Naive thymus-derived CD8-positive, alpha-beta T cell (primary cell): ENCODE results near the gene AIF1. TPM values are rescaled to one million over a fixed set of nuclear protein-coding genes. Genes with fewer than 3 reads are reported as not detected.

Experiments used
- ATAC-seq, 2 donors: fragments of 150-1000 bp; cut with Tn5 transposase in 1 of 2; sonication (Bioruptor Pico), chemical (Tn5 transposase) in 1 of 2; 1 replicate in 1 of 2; 2 replicates in 1 of 2; pipeline ENCODE4 v1.10.0; 2021; ENCODE audit warnings: mild to moderate bottlenecking in 2 of 2, moderate library complexity in 2 of 2
- POLR2A ChIA-PET: fragments of 350-600 bp; sonication (Branson Sonifier 250); formaldehyde crosslinking; loops from one replicate; lab custom pipeline; 2021; ENCODE audit warnings: antibody characterized with exemption; lab: Charles Lee
- DNase-seq, 10 donors: peaks; one replicate each; pipeline versions ENCODE4 v3.0.0 to v3.0.0-alpha.2; 2020 to 2022
- H3K27ac Mint-ChIP-seq, 10 donors: one replicate each; pipeline ENCODE4 v1.8.0; 2020 to 2022; ENCODE audit warnings: mild to moderate bottlenecking in 10 of 10, mixed read lengths in 10 of 10, moderate library complexity in 4 of 10, inconsistent platforms in 1 of 10
- H3K27me3 Mint-ChIP-seq, 5 donors: one replicate each; pipeline ENCODE4 v1.8.0; 2021 to 2022; ENCODE audit warnings: mixed read lengths in 5 of 5
- H3K36me3 Mint-ChIP-seq, 3 donors: one replicate each; pipeline ENCODE4 v1.8.0; 2020 to 2022; ENCODE audit warnings: mixed read lengths in 3 of 3, mild to moderate bottlenecking in 2 of 3, inconsistent platforms in 1 of 3
- H3K4me1 Mint-ChIP-seq, 4 donors: one replicate each; pipeline ENCODE4 v1.8.0; 2021 to 2022; ENCODE audit warnings: mixed read lengths in 4 of 4
- H3K4me3 Mint-ChIP-seq, 10 donors: one replicate each; pipeline ENCODE4 v1.8.0; 2020 to 2022; ENCODE audit warnings: mild to moderate bottlenecking in 10 of 10, mixed read lengths in 10 of 10, moderate library complexity in 6 of 10, inconsistent platforms in 1 of 10
- H3K9me3 Mint-ChIP-seq, 9 donors: one replicate each; pipeline ENCODE4 v1.8.0; 2020 to 2022; ENCODE audit warnings: mixed read lengths in 9 of 9, mild to moderate bottlenecking in 3 of 9, inconsistent platforms in 1 of 9, moderate library complexity in 1 of 9
- polyA plus RNA-seq, 3 donors: library from polyadenylated mRNA; unstranded; fragments of 300-500 nt; fragmentation: Illumina TruSeq; gene quantifications; one replicate each; pipeline ENCODE4 v1.2.3, GENCODE V29; 2021
- total RNA-seq, 8 experiments: library from RNA in 2 of 8; stranded (reverse) in 2 of 8; gene quantifications; one replicate each; pipeline ENCODE4 v1.2.3 and lab custom pipeline; 2021 to 2026

The AIF1 gene
- total and polyA plus RNA-seq, 5 experiments from 2014 or later: 23.0 to 242 (median 145) TPM

- DNase-seq (no peak), ATAC-seq (no peak)
- peaks cover 0 to 2% (median 0%) of the 10 kb centered on the region in 5 donors for H3K27me3 Mint-ChIP-seq
- peak overlapping the region in 5 of 10 donors; percentile 20 to 67 (median 41) for H3K27ac Mint-ChIP-seq
- peak overlapping the region in 3 of 10 donors; percentile 28 to 57 (median 50) for H3K4me3 Mint-ChIP-seq
- POLR2A ChIA-PET: interaction anchor here (0.7 to 6.6 kb wide), 9 partner anchors 9 to 931 kb away, joined by 3 to 223 read pairs (median 4); partner anchors contain the start of genes C6orf47, CSNK2B, GPANK1 and LSM2
- peaks cover 34 to 79% (median 72%) of the 10 kb centered on the region in 4 donors for H3K4me1 Mint-ChIP-seq
- peaks cover 0 to 36% (median 4%) of the 10 kb centered on the region in 3 donors for H3K36me3 Mint-ChIP-seq
- peaks cover 0 to 3% (median 0%) of the 10 kb centered on the region in 9 donors for H3K9me3 Mint-ChIP-seq
These were observed 39.7 kb downstream of the AIF1 start for GRCh38 chr6:31654574-31655348.

GRCh38 chr6:31655349-31656237 is 40.6 kb downstream of the AIF1 start, which contains the start of gene APOM:
APOM (plus strand) TSS chr6:31655894; CDS start chr6:31655967, 73 bp downstream.
- peaks cover 0 to 29% (median 5%) of the 10 kb centered on the region in 3 donors for H3K36me3 Mint-ChIP-seq
- POLR2A ChIA-PET: interaction anchor here (0.6 to 6.6 kb wide), 4 partner anchors 8 to 1921 kb away, joined by 3 to 223 read pairs (median 4); partner anchors contain the start of genes C6orf47, CSNK2B and GPANK1
- peaks cover 0 to 3% (median 0%) of the 10 kb centered on the region in 9 donors for H3K9me3 Mint-ChIP-seq
- H3K4me3 Mint-ChIP-seq: peak within 1 kb of the TSS in 5 of 10 donors; percentile 12 to 63 (median 51)
- peaks cover 0 to 2% (median 0%) of the 10 kb centered on the region in 5 donors for H3K27me3 Mint-ChIP-seq
- H3K27ac Mint-ChIP-seq: peak within 1 kb of the TSS; percentile 31 to 91 (median 66)
- ATAC-seq (no peak), DNase-seq (no peak)
- peaks cover 38 to 78% (median 71%) of the 10 kb centered on the region in 4 donors for H3K4me1 Mint-ChIP-seq

- H3K27me3 Mint-ChIP-seq: no peaks in the 10 kb centered on the region
- H3K36me3 Mint-ChIP-seq: peaks cover 0 to 30% (median 5%) of the 10 kb centered on the region in 3 donors
- ATAC-seq: no peak
- H3K9me3 Mint-ChIP-seq: no peaks in the 10 kb centered on the region
- peak overlapping the region; percentile 44 to 89 (median 76) for H3K27ac Mint-ChIP-seq
- POLR2A ChIA-PET: interaction anchor here (1.0 to 1.6 kb wide), 2 partner anchors 14 kb away, joined by 3 to 5 read pairs; no protein-coding TSS in a partner anchor
- H3K4me3 Mint-ChIP-seq: peak overlapping the region; percentile 16 to 95 (median 91)
- peaks cover 34 to 80% (median 70%) of the 10 kb centered on the region in 4 donors for H3K4me1 Mint-ChIP-seq
- DNase-seq: peak in 2 of 10 donors; percentile 18 to 21
These were observed 42.5 kb downstream of the AIF1 start for GRCh38 chr6:31657406-31658157.

GRCh38 chr6:31658158-31658688 is 43.2 kb downstream of the AIF1 start:
- POLR2A ChIA-PET: interaction anchor here (0.7 to 1.6 kb wide), 5 partner anchors 13 to 168 kb away, joined by 3 to 5 read pairs (median 4); no protein-coding TSS in a partner anchor
- Mint-ChIP-seq H3K27ac (peak overlapping the region in 9 of 10 donors; percentile 56 to 89 (median 75)), H3K4me3 (peak overlapping the region; percentile 27 to 95 (median 93)), H3K4me1 (peaks cover 34 to 80% (median 74%) of the 10 kb centered on the region in 4 donors), H3K9me3 (no peaks in the 10 kb centered on the region), H3K27me3 (no peaks in the 10 kb centered on the region), H3K36me3 (peaks cover 0 to 32% (median 5%) of the 10 kb centered on the region in 3 donors)
- DNase-seq (no peak), ATAC-seq (no peak)

- peak overlapping the region in 9 of 10 donors; percentile 65 to 92 (median 89) for H3K27ac Mint-ChIP-seq
- POLR2A ChIA-PET: interaction anchor here (0.6 to 0.7 kb wide), 6 partner anchors 54 to 228 kb away, joined by 3 to 5 read pairs (median 4); no protein-coding TSS in a partner anchor
These were observed 44.1 kb downstream of the AIF1 start for GRCh38 chr6:31658983-31659648.

GRCh38 chr6:31659649-31660380 is 44.8 kb downstream of the AIF1 start:
- Mint-ChIP-seq H3K4me3 (peak overlapping the region; percentile 85 to 95 (median 93)), H3K9me3 (no peaks in the 10 kb centered on the region), H3K4me1 (peaks cover 42 to 90% (median 87%) of the 10 kb centered on the region in 4 donors), H3K27ac (peak overlapping the region; percentile 84 to 93 (median 90)), H3K27me3 (no peaks in the 10 kb centered on the region), H3K36me3 (peaks cover 0 to 45% (median 5%) of the 10 kb centered on the region in 3 donors)
- POLR2A ChIA-PET: interaction anchor here (0.5 to 7.9 kb wide), 12 partner anchors 7 to 299 kb away, joined by 3 to 223 read pairs (median 4); partner anchors contain the start of genes ABHD16A, APOM, BAG6 and NELFE
- peak in 7 of 10 donors; percentile 8 to 47 (median 26) for DNase-seq
- peak; percentile 40 to 59 for ATAC-seq

More at GRCh38 chr6:31658983-31659648, 44.1 kb downstream of the AIF1 start:
- H3K4me1 Mint-ChIP-seq: peaks cover 36 to 85% (median 80%) of the 10 kb centered on the region in 4 donors
- H3K36me3 Mint-ChIP-seq: peaks cover 0 to 41% (median 5%) of the 10 kb centered on the region in 3 donors
- H3K27me3 Mint-ChIP-seq: no peaks in the 10 kb centered on the region
- peak overlapping the region; percentile 85 to 95 (median 93) for H3K4me3 Mint-ChIP-seq
- DNase-seq (no peak), ATAC-seq (no peak)
- no peaks in the 10 kb centered on the region for H3K9me3 Mint-ChIP-seq

GRCh38 chr6:31660381-31661261 is 45.6 kb downstream of the AIF1 start, which contains the start of gene C6orf47:
C6orf47 (minus strand) TSS chr6:31660778; CDS start chr6:31659947, 831 bp downstream.
- H3K9me3 Mint-ChIP-seq: no peaks in the 10 kb centered on the region
- peak within 1 kb of the TSS; percentile 84 to 93 (median 90) for H3K27ac Mint-ChIP-seq
- H3K36me3 Mint-ChIP-seq: peaks cover 0 to 42% (median 5%) of the 10 kb centered on the region in 3 donors
- peak within 1 kb of the TSS; percentile 85 to 95 (median 93) for H3K4me3 Mint-ChIP-seq
- POLR2A ChIA-PET: interaction anchor here (0.5 to 7.9 kb wide), 18 partner anchors 8 to 753 kb away, joined by 3 to 223 read pairs (median 4); partner anchors contain the start of genes ABHD16A, APOM, BAG6 and DDX39B
- H3K4me1 Mint-ChIP-seq: peaks cover 39 to 89% (median 83%) of the 10 kb centered on the region in 4 donors
- ATAC-seq: peak; percentile 57 to 74
- no peaks in the 10 kb centered on the region for H3K27me3 Mint-ChIP-seq
- DNase-seq: peak; percentile 59 to 81 (median 69)

- ATAC-seq (no peak), DNase-seq (no peak)
- peak overlapping the region; percentile 72 to 93 (median 90) for H3K27ac Mint-ChIP-seq
- H3K4me1 Mint-ChIP-seq: peaks cover 40 to 89% (median 83%) of the 10 kb centered on the region in 4 donors
- H3K36me3 Mint-ChIP-seq: peaks cover 0 to 40% (median 4%) of the 10 kb centered on the region in 3 donors
- no peaks in the 10 kb centered on the region for H3K27me3 Mint-ChIP-seq
- H3K9me3 Mint-ChIP-seq: no peaks in the 10 kb centered on the region
- H3K4me3 Mint-ChIP-seq: peak overlapping the region; percentile 80 to 95 (median 93)
- POLR2A ChIA-PET: interaction anchor here (0.7 to 7.9 kb wide), 19 partner anchors 9 to 754 kb away, joined by 3 to 223 read pairs (median 3); partner anchors contain the start of genes ABHD16A, APOM, BAG6 and DDX39B
These were observed 46.5 kb downstream of the AIF1 start for GRCh38 chr6:31661262-31662123.
